ENCODE data around the gene KCND1. TPM values are rescaled to one million over a fixed set of nuclear protein-coding genes. Genes with fewer than 3 reads are reported as not detected.
"Not testable (repeated sequence)": the region's sequence is repeated elsewhere in the genome, so short reads cannot be mapped to it uniquely, and the experiment has no call there.

KCND1 gene
- total RNA-seq, 2 donors from 2014 or later: 0.90 to 1.0 TPM

DNA sequence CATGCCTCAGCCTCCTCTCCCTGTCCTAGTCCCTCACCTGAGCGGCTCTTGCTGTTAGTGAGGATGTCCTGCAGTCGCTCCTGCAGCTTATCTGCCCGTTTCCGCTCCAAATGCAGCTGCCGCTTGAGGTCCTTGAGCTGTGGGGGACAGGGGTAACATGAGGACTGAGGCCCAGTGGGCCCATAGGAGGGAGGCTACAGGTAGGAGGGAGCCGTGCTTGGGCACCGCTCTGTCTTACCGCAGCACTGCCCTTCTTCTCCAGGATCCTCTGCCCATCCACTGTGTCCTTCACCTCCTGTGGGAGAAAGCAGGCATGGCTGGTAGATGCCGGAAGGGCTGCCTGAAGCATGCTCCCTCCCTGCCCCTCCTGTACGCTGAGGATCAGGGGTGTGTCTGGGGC, 9.5 kb upstream of the KCND1 start:
- Histone ChIP-seq H3K4me1 (no peaks in the 10 kb centered on the region), H3K27ac (no peak overlapping the region), H3K27me3 (no peaks in the 10 kb centered on the region), H3K4me3 (no peak overlapping the region), H3K36me3 (no peaks in the 10 kb centered on the region), H3K9me3 (no peaks in the 10 kb centered on the region), H3K9ac (ENCODE audit: low read depth in 2 of 2, low read length in 2 of 2) (no peak overlapping the region)
- no peak for DNase-seq
- TF ChIP-seq, protein P1, sequence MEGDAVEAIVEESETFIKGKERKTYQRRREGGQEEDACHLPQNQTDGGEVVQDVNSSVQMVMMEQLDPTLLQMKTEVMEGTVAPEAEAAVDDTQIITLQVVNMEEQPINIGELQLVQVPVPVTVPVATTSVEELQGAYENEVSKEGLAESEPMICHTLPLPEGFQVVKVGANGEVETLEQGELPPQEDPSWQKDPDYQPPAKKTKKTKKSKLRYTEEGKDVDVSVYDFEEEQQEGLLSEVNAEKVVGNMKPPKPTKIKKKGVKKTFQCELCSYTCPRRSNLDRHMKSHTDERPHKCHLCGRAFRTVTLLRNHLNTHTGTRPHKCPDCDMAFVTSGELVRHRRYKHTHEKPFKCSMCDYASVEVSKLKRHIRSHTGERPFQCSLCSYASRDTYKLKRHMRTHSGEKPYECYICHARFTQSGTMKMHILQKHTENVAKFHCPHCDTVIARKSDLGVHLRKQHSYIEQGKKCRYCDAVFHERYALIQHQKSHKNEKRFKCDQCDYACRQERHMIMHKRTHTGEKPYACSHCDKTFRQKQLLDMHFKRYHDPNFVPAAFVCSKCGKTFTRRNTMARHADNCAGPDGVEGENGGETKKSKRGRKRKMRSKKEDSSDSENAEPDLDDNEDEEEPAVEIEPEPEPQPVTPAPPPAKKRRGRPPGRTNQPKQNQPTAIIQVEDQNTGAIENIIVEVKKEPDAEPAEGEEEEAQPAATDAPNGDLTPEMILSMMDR (IDR thresholded peaks at IDR 0.05): no peak
- intact Hi-C loops (cut with DNase I): no loop called here

DNA sequence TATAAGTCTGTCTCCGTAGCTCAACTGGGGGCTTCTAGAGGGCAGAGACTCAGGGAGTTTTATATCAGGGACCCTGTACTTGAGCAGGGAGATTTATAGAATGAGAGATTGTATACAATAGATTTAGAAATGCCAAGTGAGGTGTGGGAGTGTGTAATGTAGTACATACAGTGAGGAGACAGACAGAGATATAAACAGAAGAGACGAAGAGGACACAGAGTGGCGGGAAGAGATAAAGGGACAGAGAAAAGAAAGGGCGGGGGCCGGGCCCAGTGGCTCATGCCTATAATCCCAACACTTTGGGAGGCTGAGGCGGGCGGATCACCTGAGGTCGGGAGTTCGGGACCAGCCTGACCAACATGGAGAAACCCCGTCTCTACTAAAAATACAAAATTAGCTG, 8.7 kb upstream of the KCND1 start:
- H3K9me3 ChIP-seq; intact Hi-C loops (cut with DNase I): not testable (repeated sequence)

DNA sequence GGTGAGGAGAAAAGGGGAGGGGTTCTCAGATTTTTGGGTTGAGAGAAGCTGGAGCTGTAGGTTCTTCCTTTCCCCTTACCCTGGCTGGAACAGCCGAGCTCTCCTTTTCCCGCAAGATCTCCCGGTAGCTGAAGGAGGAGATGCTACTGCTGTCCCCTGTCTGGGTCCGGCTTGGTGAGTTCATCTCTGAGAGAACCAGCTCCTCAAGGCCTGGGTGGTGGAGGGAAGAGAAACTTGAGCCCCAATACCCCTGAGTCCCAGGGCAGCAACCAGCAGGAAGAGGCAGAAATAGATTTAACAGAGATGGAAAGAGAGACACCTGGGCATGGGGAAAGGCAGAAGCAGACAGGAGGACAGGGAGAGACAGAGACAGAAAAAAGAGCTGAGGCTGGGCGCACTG, 6.6 kb upstream of the KCND1 start:
- Histone ChIP-seq H3K36me3 (no peaks in the 10 kb centered on the region), H3K4me1 (no peaks in the 10 kb centered on the region), H3K9ac (ENCODE audit: low read depth in 2 of 2, low read length in 2 of 2) (no peak overlapping the region), H3K9me3 (no peaks in the 10 kb centered on the region), H3K27me3 (no peaks in the 10 kb centered on the region), H3K27ac (no peak overlapping the region), H3K4me3 (no peak overlapping the region)
- intact Hi-C loops (cut with DNase I): no loop called here
- TF ChIP-seq, protein P1 (IDR thresholded peaks at IDR 0.05): no peak
- no peak for DNase-seq

More for the DNA sequence above, 8.7 kb upstream of the KCND1 start:
- H3K36me3 ChIP-seq; DNase-seq; H3K4me3 ChIP-seq; H3K27ac ChIP-seq; H3K27me3 ChIP-seq; H3K4me1 ChIP-seq; H3K9ac ChIP-seq (ENCODE audit: low read depth in 2 of 2, low read length in 2 of 2): not testable (repeated sequence)

DNA sequence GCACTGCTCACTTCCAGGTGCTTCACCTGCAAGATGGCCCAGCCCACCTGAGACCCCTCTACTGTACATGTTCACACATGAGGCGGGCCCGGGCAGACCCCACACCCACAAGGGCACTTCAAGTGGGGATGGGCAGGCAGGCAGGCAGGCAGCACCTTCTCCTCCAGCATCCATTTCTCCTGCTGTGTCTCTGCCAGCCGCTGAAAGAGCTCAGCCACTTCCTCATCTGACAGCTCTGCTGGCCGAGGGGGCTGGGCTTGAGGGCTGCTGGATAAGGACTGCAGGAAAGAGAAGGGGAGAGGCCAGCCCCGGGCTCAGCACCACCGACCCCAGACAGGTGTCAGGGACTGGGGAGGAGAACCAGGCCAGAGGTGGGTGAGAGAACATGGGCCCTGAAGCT, 4.4 kb upstream of the KCND1 start:
- no peak overlapping the region for H3K27ac ChIP-seq
- H3K4me3 ChIP-seq: no peak overlapping the region
- no peaks in the 10 kb centered on the region for H3K27me3 ChIP-seq
- intact Hi-C loops (cut with DNase I): no loop called here
- H3K9ac ChIP-seq (ENCODE audit: low read depth in 2 of 2, low read length in 2 of 2): no peak overlapping the region
- no peaks in the 10 kb centered on the region for H3K4me1 ChIP-seq
- TF ChIP-seq, protein P1 (IDR thresholded peaks at IDR 0.05): no peak
- DNase-seq: no peak
- no peaks in the 10 kb centered on the region for H3K36me3 ChIP-seq
- H3K9me3 ChIP-seq: no peaks in the 10 kb centered on the region

DNA sequence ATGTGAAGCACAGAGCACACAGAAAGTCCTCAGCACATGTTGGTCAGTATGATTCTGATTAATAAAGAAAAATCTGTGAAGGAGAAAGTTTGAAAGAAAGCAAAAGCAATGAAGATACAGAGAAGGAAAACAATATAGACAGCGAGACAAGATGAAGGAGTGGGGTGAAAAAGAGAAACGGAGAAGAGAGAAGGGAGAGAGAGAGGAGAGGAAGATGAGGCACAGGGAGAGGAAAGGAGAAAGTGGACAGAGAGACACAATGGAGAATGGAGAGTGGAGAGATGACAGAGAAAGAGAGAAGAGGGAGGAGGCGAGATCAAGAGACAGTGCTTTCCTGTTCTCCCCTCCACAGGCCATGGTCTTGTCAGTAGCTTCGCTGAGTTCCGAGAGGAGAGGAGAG, 3.9 kb upstream of the KCND1 start:
- Histone ChIP-seq H3K4me3 (no peak overlapping the region), H3K36me3 (no peaks in the 10 kb centered on the region), H3K27ac (no peak overlapping the region), H3K4me1 (no peaks in the 10 kb centered on the region), H3K27me3 (no peaks in the 10 kb centered on the region), H3K9ac (ENCODE audit: low read depth in 2 of 2, low read length in 2 of 2) (no peak overlapping the region), H3K9me3 (no peaks in the 10 kb centered on the region)
- intact Hi-C loops (cut with DNase I): no loop called here
- TF ChIP-seq, protein P1 (IDR thresholded peaks at IDR 0.05): no peak
- no peak for DNase-seq

DNA sequence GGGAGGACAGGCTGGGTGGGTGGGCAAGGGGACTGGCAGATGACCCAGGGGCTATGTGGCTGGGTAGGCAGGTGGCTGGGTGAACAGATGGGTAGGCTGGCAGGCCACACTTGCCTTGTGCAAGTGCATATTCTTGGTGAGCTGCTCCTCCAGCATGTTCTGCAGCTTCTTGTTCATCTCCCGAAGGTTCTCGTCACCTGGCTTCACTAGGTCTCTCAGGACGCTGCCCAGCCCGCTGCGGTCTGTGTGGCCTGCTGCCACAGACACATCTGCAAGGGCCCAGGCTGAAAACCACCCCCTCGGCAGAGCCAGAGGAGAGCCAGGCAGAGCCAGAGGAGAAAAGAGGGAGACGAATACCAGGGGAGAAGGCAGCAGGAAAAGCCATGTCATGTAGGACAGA, 3.4 kb upstream of the KCND1 start:
- intact Hi-C loops (cut with DNase I): no loop called here
- DNase-seq: no peak
- Histone ChIP-seq H3K36me3 (no peaks in the 10 kb centered on the region), H3K4me1 (no peaks in the 10 kb centered on the region), H3K4me3 (no peak overlapping the region), H3K27me3 (no peaks in the 10 kb centered on the region), H3K9ac (ENCODE audit: low read depth in 2 of 2, low read length in 2 of 2) (no peak overlapping the region), H3K27ac (no peak overlapping the region), H3K9me3 (no peaks in the 10 kb centered on the region)
- TF ChIP-seq, protein P1 (IDR thresholded peaks at IDR 0.05): no peak
